Fibroblast of mammary gland (primary cell): ENCODE results near the gene DHCR24.

ENCODE experiments used
- DNase-seq: peaks from one replicate; pipeline ENCODE4 v3.0.0-alpha.2; 2010; ENCODE audit warnings: low read depth
- H3K4me3 ChIP-seq: 2 replicates; pipeline ENCODE4 v1.5.1; 2011; ENCODE audit warnings: low read depth, mild to moderate bottlenecking, low read length, moderate library complexity; ENCODE audit not compliant: control insufficient read depth
- CTCF ChIP-seq: conservative IDR thresholded peaks from 2 replicates; pipeline ENCODE4 v1.5.1; 2011; ENCODE audit warnings: low read depth, low read length, inconsistent platforms; ENCODE audit not compliant: control insufficient read depth, insufficient read depth

Gene DHCR24

GRCh38 chr1:54803761-54804470, 83.1 kb downstream of the DHCR24 start:
- no peak overlapping the region for H3K4me3 ChIP-seq
- DNase-seq, result peak; percentile 73
- TF ChIP-seq CTCF, result no peak

DNA sequence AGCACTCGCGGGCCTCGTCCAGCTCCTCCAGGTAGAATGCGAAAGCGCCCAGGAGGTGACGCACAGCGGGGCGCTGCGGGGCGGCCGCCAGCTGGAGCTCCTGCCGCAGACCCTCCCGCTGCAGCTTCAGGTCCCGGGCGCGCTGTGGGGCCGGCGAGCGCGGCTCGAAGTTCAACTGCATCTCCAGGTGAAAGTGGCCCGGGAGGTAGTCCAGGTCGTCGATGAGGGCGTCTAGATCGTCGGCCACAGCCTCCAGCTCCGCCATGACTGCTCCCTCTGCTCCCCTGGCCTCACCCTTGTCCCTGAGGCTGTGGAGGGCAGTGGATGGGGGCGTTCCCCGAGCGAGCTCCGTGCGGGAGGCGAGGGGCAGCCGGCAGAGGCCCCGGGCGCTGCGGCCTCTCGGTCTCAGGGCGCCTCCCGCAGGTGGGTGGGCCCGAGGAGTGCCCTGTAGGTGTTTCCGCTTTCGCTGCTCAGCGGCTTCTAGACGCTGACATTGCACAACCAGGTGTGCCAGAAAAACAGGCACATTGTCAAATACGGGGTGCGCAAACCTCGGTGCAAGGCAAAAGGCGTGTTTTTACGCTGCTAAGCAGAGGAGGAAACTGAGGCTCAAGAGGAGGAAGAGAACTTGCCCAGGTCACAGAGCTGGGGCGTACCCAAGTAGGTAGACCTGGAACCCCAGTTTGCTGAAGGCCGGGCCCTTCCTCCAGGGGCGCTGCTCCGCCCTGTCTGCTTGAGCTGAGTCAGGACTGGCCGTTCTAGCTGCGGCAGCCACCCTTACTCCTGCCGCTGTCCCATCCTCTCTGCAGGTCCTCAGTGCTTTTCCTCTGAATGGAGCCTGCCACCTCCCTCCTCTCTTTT, 85.9 kb downstream of the DHCR24 start, which contains the start of gene TTC22:
TSS of gene TTC22 (minus strand) at position 425 of the 861 bp plus-strand sequence. CDS start at position 265, 160 bp downstream.
- no peak within 1 kb of the TSS for H3K4me3 ChIP-seq
- peak; percentile 39 for TF ChIP-seq CTCF
- no peak for DNase-seq

DNA sequence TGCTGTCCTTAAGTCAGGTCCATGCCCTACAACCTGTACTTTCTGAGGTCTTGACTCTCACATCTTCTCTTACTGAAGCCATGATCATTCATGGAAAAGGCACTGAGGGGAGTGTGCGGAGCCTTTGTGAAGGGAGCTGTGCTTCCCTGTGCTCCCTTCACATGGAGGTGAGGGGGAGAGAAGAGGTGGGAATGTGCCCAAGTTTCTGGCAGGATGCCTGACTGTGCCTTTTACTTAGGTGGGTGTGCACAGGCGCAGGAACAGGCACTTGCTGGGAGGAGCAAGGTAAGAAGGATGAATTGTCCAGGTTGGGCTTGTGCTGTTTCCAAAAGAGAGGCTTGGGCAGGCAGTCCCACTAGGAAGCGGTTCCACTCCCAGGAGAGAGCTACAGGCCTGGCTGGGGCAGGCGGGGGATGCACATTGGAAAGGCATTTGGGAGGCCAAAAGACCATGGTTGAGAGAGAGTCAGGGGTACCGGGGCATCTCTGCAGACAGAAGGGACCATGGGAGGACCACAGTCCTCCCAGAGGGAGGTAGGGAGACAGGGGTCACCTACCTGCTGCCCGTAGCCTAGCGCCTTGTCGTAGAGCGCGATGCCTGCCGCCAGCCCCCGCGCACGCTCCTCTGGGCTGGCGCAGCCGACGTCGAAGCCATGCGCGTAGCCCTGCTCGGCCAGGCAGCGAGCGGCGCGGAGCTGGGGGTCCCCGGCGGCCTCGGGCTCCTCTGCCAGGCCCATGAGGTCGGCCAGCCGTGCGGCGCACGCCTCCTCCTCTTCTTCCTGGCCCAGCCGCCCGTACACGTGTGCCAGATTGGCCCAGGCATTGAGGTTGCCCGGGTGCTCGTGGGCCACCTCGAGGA, 86.7 kb downstream of the DHCR24 start:
- DNase-seq, result no peak
- H3K4me3 ChIP-seq, result no peak overlapping the region
- no peak for TF ChIP-seq CTCF
